GM19395 (cell line): ENCODE measurements around the gene CREB5.

Experiments
- ATAC-seq: cut with Tn5 transposase; IDR thresholded peaks from one replicate; pipeline ENCODE4 v1.9.1; 2021; ENCODE audit warnings: mild to moderate bottlenecking, moderate library complexity; ENCODE audit not compliant: unreplicated experiment

CREB5 gene

DNA sequence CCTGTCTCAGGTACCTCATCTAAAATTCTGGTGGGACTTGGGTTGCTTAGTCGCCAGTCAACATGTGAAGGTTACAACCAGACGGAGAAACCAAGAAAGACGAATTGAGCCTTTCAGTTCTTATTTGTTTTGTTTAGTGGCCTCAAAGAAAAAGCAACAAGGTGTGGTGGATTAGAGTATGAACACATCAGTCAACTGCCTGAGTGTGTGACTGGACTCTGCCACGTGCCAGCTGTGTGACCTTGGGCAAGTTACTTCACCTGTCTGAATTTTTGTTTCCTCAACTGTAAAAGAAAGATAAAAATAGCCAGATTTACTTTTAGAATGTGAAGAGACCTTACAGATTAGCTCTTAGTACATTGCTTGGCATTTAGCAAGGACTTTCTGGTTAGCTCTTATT is 259.2 kb downstream of the CREB5 start:
- no peak for ATAC-seq

GRCh38 chr7:28672397-28672797 is 260.1 kb downstream of the CREB5 start:
- no peak for ATAC-seq

- ATAC-seq, result no peak
Observed at GRCh38 chr7:28674359-28674782, 262.1 kb downstream of the CREB5 start.

DNA sequence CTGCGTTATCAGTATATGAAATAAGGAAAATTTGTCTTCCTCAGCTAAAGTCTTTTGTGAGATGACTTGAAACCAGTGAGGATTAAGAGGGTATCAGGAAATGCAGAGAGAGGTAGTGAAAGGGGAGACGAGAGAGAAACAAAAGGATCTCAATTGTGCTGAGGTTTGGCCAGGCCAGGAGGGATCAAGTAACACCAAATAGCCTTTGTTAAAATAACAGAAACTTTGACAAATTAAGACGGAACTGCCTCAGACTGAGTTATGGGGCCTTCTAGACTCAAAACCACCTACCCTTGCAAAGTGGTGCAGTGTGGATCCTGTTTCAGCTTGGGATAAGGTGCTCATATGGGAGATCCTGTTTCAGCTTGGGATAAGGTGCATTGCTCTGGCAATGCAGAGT is 263.1 kb downstream of the CREB5 start:
- no peak for ATAC-seq

DNA sequence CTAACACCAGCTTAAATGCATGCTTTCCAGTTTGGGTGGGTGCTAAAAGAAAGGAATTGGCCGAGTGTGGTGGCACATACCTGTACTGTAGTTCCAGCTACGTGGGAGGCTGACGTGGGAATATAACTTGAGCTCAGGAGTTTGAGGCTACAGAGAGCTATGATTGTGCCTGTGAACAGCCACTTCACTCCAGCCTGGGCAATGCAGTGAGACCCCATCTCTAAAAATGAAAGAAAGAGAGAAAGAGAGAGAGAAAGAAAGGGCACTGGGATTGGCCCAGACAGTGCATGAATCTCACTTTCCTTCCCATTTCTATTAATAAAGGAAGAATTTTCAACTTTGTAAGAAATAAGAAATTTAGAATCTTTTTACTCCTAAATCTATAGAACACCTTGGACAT is 265.4 kb downstream of the CREB5 start:
- no peak for ATAC-seq

GRCh38 chr7:28678431-28678965 is 266.2 kb downstream of the CREB5 start:
- no peak for ATAC-seq

DNA sequence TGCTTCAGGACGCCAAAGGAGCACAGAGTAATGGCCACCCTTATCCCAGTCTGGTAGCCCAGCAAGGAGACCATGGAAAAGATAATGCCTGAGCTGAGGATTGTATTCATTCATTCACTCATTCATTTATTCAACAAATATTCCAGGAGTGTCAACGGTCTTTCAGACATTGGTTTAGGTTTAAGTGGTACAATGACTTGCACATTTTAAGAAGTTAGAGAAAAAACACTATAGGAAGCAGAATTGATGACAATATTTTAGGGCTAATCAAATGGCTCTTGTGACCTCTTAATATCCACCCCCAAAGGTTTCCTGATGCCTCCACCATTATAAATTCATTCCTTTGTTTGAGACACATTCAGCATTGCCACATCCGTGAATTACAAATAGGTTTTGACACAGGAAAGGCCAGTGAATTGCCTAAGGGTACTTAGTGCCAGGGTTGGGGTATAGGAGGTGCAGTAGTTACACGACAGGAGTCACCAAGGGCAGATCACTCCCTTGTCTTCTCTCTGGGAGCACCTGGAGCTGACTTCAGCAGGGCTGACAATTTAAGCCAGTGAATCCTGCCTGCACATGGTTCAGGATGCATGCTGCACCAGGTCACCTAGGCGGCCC is 269.5 kb downstream of the CREB5 start:
- ATAC-seq, result no peak

DNA sequence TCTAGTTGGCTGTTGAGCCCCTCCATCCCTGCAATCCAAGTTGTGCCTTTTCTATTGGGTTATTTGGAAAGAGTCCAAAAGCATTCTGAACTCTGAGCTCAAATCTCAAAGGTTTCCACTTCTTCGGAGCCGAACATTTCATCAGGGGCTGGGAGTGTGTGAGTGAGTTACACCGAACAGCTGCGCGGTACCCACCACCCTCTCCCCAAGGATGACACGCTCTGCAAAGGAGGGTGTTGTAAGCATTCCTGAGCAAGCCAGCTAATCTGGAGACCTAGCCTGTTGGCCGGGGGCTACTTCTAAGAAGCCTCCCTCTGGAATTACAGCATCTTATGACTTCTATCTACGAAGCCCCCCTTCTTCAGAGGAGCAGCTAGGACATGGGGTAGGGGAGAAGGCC is 270.5 kb downstream of the CREB5 start:
- no peak for ATAC-seq

- no peak for ATAC-seq
Observed at GRCh38 chr7:28684650-28685241, 272.4 kb downstream of the CREB5 start.

GRCh38 chr7:28685242-28685643 is 272.9 kb downstream of the CREB5 start:
- no peak for ATAC-seq

DNA sequence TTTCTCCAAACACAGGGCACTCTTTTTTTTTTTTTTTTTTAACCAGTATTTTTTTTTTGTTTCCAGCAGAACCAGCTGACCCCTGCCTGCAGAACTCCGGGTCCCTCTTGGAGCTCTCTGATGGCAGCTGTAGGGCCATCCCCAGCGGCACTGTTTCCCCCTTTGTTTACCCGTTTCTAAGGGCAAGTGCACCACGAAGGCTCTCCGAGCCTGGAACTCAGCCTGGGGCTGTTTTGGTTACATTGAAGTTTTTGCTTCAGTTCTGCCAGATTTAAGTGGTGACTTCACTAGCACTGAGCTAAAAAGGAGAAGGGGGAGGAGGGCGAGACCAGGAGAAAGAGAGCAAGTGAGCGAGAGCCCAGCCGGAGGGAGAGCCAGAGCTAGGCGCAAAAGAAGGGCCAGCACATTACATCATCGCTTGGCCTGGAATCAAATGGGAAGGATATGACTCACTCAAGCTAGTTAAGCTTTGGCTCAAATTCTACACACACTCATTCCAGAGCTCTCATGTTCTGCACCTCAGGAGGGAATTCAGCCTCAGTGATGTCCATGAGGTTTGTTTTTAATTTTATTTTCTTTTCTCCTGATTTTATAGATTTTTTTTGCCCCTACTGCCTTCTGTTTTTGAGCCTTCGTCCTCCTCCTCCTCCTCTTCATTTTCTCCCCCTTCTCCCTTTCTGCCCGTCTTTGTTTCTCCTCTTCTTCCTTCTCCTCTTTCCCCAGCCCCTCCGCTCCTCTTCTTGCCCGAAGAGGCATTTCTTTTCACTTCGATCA is 273.5 kb downstream of the CREB5 start:
- no peak for ATAC-seq

GRCh38 chr7:28686418-28686800 is 274.1 kb downstream of the CREB5 start:
- no peak for ATAC-seq

- no peak for ATAC-seq
Observed at GRCh38 chr7:28687537-28687936, 275.2 kb downstream of the CREB5 start.

- ATAC-seq, result no peak
Observed at GRCh38 chr7:28688174-28688573, 275.9 kb downstream of the CREB5 start.

DNA sequence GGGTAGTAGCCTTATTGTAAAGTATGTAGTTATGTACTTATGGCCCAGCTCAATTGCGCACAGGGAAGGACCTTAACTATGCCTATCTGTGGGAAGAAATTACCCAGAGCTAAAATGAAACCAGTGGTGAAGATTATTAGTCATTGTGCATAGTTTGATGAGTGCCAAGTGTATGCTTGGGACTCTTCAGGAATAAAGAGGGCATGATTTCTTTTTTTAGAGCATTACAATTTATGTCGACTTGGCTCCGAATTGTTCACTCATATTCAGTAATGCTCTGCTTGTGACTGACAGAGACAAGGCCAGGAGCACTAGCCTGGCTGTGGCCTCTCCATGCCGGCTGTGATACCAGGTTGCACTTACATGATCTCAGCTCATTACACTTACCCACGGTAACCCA is 276.3 kb downstream of the CREB5 start:
- ATAC-seq, result no peak

DNA sequence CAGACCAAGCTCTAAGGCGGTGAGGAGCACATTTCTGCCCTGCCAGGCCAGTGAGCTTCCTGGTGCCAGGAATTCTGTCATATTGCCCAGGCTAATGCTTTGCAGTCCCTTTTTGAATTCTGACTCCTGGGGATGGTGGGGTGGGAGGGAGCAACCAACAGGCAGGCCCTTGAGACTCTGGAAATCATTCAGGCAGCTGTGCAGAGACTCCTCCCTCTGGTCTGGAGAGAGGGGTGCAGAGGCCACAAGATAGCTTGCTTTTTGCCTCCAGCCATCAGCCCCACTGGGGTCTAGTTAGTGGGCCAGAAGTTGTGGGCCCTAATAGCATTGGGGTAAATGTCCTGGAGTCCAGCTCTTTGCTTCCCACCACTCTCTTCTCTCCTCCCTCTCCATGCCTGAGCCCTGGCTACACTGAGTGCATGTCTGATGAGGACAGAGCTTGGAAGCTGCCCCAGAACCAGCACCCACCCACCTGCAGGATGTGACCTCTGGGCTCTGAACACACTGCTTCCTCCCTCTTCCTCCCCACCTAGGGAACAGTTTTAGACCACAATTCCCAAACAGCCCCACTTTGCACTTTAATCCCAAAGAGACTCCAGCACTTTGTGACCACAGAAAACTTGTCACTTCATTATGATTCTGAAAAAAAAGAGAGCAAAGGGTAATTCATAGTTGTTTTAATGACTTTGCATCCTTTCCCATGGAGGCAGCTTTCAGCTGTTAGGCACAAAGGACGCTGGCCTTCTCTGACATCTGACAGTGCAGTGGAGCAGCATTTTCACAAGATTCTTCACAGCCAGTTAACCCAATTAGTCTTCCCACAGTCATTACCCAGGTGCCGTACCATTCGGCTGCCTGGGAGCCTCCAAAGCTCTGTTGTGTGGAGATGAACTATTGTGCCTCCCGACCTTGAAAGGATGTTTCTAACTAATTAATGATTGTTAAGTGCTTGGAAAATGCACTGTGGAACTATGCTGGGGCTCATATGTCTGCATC is 283.3 kb downstream of the CREB5 start:
- ATAC-seq, result no peak

GRCh38 chr7:28697913-28698563 is 285.7 kb downstream of the CREB5 start:
- no peak for ATAC-seq

DNA sequence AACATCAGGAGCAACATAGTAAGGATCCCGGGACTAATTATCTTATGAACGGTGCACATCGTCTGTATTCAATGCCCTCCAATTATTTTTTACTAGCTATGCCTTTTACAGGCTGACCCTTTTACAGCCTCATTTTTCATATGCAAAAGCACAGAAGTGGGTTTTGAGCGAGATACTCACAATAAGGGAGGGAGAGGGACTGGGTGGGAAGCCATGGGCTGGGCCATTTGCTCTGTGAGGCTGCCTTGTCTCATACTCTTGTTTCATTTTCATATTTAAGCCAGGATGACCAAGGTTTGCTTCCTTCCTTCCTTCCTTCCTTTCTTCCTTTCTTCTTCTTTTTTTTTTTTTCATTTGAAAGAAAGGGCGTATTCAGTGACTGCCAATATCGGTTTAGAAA is 286.5 kb downstream of the CREB5 start:
- no peak for ATAC-seq

DNA sequence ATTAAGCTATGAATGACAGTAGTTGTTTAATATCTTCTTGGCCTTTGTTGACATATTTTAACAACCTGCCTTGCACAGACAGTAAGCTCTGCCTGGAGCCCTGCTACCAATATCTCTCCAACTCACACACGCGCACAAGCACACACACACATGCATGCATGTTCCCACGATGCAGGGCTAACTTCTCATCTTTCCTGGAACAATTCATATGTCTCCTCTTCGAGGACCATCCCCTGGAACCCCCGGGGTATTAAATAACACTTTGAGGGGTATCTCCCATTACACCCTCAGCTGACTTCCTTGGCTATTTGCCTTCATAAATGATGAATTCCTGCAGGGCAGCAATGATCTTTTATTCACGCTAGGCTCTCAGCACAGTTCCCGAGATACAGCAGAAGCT is 287.8 kb downstream of the CREB5 start:
- no peak for ATAC-seq

GRCh38 chr7:28700790-28701203 is 288.5 kb downstream of the CREB5 start:
- no peak for ATAC-seq
